ENCODE measurements around the gene SPEG. TPM values are rescaled to one million over a fixed set of nuclear protein-coding genes. Genes with fewer than 3 reads are reported as not detected.
A peak's percentile ranks its signal among the peaks of the same experiment; 100 is the strongest.

Gene SPEG
- total and polyA plus RNA-seq, 2 of the 13 experiments (the other 11 are each of a cell fraction or from before 2014, with no cell fraction given): 0.18 to 0.24 TPM

DNA sequence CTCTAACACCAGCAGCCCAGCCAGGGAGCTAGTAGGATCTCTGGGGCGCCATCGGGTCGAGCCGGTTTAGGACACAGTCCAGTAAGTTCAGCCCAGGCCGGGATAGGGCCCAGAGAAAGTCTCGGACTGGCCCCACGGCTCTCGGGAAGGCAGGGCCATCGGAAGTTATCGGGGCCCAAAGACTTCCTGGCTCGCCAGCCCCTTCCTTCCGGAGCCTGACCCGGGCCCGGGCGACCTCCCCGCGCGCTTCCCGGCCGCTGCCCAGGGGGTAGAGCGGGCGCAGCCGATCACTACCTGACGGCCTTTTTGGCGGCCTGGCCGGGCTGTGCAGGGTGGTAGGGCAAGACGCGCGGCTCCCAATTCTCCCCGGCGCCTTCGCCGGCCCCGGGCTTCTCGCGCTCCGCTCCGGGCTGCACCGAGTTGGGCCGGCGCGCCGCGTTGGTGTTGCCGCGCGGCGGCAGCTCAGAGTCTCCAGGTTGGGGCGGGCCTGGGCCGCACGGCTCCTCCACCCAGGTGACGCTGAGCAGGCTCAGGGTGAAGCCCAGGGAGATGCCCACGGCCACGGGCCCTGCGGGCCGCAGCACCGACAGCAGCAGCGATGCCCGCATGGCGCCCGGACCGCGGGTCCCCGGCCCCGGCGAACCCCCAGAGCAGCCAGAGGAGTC, 108.4 kb downstream of the SPEG start (continued):
- TF ChIP-seq, protein P1, sequence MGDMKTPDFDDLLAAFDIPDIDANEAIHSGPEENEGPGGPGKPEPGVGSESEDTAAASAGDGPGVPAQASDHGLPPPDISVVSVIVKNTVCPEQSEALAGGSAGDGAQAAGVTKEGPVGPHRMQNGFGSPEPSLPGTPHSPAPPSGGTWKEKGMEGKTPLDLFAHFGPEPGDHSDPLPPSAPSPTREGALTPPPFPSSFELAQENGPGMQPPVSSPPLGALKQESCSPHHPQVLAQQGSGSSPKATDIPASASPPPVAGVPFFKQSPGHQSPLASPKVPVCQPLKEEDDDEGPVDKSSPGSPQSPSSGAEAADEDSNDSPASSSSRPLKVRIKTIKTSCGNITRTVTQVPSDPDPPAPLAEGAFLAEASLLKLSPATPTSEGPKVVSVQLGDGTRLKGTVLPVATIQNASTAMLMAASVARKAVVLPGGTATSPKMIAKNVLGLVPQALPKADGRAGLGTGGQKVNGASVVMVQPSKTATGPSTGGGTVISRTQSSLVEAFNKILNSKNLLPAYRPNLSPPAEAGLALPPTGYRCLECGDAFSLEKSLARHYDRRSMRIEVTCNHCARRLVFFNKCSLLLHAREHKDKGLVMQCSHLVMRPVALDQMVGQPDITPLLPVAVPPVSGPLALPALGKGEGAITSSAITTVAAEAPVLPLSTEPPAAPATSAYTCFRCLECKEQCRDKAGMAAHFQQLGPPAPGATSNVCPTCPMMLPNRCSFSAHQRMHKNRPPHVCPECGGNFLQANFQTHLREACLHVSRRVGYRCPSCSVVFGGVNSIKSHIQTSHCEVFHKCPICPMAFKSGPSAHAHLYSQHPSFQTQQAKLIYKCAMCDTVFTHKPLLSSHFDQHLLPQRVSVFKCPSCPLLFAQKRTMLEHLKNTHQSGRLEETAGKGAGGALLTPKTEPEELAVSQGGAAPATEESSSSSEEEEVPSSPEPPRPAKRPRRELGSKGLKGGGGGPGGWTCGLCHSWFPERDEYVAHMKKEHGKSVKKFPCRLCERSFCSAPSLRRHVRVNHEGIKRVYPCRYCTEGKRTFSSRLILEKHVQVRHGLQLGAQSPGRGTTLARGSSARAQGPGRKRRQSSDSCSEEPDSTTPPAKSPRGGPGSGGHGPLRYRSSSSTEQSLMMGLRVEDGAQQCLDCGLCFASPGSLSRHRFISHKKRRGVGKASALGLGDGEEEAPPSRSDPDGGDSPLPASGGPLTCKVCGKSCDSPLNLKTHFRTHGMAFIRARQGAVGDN (CRISPR knock-in tag; IDR thresholded peaks at IDR 0.05): no peak
- no peak for TF ChIP-seq SUZ12 (IDR thresholded peaks at IDR 0.05; ENCODE audit: low read depth, low read length)
- 0 out of 2 replicates have a peak, but pooled peaks have one; percentile 15 for TF ChIP-seq TSC22D2 (CRISPR knock-in tag; IDR thresholded peaks at IDR 0.05; ENCODE audit: borderline replicate concordance)
- TF ChIP-seq, protein P2, sequence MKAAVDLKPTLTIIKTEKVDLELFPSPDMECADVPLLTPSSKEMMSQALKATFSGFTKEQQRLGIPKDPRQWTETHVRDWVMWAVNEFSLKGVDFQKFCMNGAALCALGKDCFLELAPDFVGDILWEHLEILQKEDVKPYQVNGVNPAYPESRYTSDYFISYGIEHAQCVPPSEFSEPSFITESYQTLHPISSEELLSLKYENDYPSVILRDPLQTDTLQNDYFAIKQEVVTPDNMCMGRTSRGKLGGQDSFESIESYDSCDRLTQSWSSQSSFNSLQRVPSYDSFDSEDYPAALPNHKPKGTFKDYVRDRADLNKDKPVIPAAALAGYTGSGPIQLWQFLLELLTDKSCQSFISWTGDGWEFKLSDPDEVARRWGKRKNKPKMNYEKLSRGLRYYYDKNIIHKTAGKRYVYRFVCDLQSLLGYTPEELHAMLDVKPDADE (CRISPR knock-in tag; IDR thresholded peaks at IDR 0.05): no peak
- TF ChIP-seq KAT8 (CRISPR knock-in tag; IDR thresholded peaks at IDR 0.05): no peak
- no peak for TF ChIP-seq TRIM24 (CRISPR knock-in tag; IDR thresholded peaks at IDR 0.05)
- TF ChIP-seq ZNF563 (CRISPR knock-in tag; IDR thresholded peaks at IDR 0.05): peak; percentile 84
- TF ChIP-seq IRF2 (CRISPR knock-in tag; IDR thresholded peaks at IDR 0.05): no peak
- TF ChIP-seq, protein P3, sequence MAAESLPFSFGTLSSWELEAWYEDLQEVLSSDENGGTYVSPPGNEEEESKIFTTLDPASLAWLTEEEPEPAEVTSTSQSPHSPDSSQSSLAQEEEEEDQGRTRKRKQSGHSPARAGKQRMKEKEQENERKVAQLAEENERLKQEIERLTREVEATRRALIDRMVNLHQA (CRISPR knock-in tag; IDR thresholded peaks at IDR 0.05): 0 out of 2 replicates have a peak, but pooled peaks have one; percentile 44
- TF ChIP-seq, protein P4, sequence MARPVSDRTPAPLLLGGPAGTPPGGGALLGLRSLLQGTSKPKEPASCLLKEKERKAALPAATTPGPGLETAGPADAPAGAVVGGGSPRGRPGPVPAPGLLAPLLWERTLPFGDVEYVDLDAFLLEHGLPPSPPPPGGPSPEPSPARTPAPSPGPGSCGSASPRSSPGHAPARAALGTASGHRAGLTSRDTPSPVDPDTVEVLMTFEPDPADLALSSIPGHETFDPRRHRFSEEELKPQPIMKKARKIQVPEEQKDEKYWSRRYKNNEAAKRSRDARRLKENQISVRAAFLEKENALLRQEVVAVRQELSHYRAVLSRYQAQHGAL (CRISPR knock-in tag; IDR thresholded peaks at IDR 0.05; ENCODE audit: not compliant biosample characterization): no peak
- TF ChIP-seq SAP130 (CRISPR knock-in tag; IDR thresholded peaks at IDR 0.05; ENCODE audit: low read depth): peak; percentile 51
- no peak for TF ChIP-seq ZNF782 (CRISPR knock-in tag; IDR thresholded peaks at IDR 0.05; ENCODE audit: borderline replicate concordance)
- no peak for TF ChIP-seq ZNF232 (CRISPR knock-in tag; IDR thresholded peaks at IDR 0.05; ENCODE audit: borderline replicate concordance)
- TF ChIP-seq ZNF263 (CRISPR knock-in tag; IDR thresholded peaks at IDR 0.05): 0 out of 2 replicates have a peak, but pooled peaks have one; percentile 17
- TF ChIP-seq CHCHD3 (CRISPR knock-in tag; IDR thresholded peaks at IDR 0.05): peak; percentile 62; the same call in 1 of the 2 replicates
- TF ChIP-seq, protein P5, sequence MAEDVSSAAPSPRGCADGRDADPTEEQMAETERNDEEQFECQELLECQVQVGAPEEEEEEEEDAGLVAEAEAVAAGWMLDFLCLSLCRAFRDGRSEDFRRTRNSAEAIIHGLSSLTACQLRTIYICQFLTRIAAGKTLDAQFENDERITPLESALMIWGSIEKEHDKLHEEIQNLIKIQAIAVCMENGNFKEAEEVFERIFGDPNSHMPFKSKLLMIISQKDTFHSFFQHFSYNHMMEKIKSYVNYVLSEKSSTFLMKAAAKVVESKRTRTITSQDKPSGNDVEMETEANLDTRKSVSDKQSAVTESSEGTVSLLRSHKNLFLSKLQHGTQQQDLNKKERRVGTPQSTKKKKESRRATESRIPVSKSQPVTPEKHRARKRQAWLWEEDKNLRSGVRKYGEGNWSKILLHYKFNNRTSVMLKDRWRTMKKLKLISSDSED (CRISPR knock-in tag; IDR thresholded peaks at IDR 0.05): 0 out of 2 replicates have a peak, but pooled peaks have one; percentile 40
- TF ChIP-seq, protein P6, sequence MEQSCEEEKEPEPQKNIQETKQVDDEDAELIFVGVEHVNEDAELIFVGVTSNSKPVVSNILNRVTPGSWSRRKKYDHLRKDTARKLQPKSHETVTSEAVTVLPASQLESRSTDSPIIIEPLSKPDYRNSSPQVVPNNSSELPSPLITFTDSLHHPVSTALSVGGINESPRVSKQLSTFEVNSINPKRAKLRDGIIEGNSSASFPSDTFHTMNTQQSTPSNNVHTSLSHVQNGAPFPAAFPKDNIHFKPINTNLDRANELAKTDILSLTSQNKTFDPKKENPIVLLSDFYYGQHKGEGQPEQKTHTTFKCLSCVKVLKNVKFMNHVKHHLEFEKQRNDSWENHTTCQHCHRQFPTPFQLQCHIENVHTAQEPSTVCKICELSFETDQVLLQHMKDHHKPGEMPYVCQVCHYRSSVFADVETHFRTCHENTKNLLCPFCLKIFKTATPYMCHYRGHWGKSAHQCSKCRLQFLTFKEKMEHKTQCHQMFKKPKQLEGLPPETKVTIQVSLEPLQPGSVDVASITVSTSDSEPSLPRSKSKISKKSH (CRISPR knock-in tag; IDR thresholded peaks at IDR 0.05; ENCODE audit: borderline replicate concordance): no peak
- TF ChIP-seq NCOA5 (CRISPR knock-in tag; IDR thresholded peaks at IDR 0.05): no peak
- TF ChIP-seq SOX13 (IDR thresholded peaks at IDR 0.05): no peak
- TF ChIP-seq SOX13 (CRISPR knock-in tag; conservative IDR thresholded peaks at IDR 0.05 in 1 of 2, IDR thresholded peaks at IDR 0.05 in 1 of 2): peak in 1 of 2 experiments; percentile 28; a peak in 1 of 4 replicates
